Measurements from ENCODE around the gene IFT81.

Gene IFT81

GRCh38 chr12:110149086-110149660 lies 25.0 kb downstream of the IFT81 start:
- Histone ChIP-seq H2AFZ (ENCODE audit: low read depth, low read length) (no peak overlapping the region), H3K4me3 (ENCODE audit: low read length) (no peak overlapping the region), H3K36me3 (ENCODE audit: insufficient read depth, low read length) (peaks cover 82% of the 10 kb centered on the region), H3K27me3 (ENCODE audit: insufficient read depth, low read length) (no peaks in the 10 kb centered on the region), H3K4me1 (ENCODE audit: insufficient read depth, low read length) (no peaks in the 10 kb centered on the region), H3K9me3 (ENCODE audit: low read length) (peaks cover 14% of the 10 kb centered on the region)

DNA sequence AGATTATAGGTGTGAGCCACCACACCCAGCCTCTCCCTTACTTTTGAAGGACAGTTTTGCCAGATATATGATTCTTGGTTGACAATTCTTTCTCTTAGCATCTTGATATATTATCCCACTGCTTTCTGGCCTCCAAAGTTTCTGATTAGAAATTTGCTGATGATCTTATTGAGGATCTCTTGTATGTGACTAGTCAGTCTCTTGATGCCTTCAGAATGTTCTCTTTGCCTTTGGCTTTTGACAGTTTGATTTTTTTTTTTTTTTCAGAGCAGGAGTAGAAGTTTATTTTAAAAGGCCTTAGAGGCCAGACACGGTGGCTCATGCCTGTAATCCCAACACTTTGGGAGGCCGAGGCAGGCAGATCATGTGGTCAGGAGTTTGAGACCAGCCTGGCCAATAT lies 32.6 kb downstream of the IFT81 start:
- H3K36me3 ChIP-seq (ENCODE audit: insufficient read depth, low read length): peaks cover 66% of the 10 kb centered on the region
- H3K27me3 ChIP-seq (ENCODE audit: insufficient read depth, low read length): no peaks in the 10 kb centered on the region
- no peaks in the 10 kb centered on the region for H3K4me1 ChIP-seq (ENCODE audit: insufficient read depth, low read length)
- peaks cover 17% of the 10 kb centered on the region for H3K9me3 ChIP-seq (ENCODE audit: low read length)
- no peak overlapping the region for H2AFZ ChIP-seq (ENCODE audit: low read depth, low read length)
- no peak overlapping the region for H3K4me3 ChIP-seq (ENCODE audit: low read length)

- Histone ChIP-seq H2AFZ (ENCODE audit: low read depth, low read length) (no peak overlapping the region), H3K36me3 (ENCODE audit: insufficient read depth, low read length) (peaks cover 63% of the 10 kb centered on the region), H3K27me3 (ENCODE audit: insufficient read depth, low read length) (no peaks in the 10 kb centered on the region), H3K9me3 (ENCODE audit: low read length) (peaks cover 15% of the 10 kb centered on the region), H3K4me3 (ENCODE audit: low read length) (no peak overlapping the region), H3K4me1 (ENCODE audit: insufficient read depth, low read length) (no peaks in the 10 kb centered on the region)
These were observed 33.4 kb downstream of the IFT81 start for GRCh38 chr12:110157539-110157938.

DNA sequence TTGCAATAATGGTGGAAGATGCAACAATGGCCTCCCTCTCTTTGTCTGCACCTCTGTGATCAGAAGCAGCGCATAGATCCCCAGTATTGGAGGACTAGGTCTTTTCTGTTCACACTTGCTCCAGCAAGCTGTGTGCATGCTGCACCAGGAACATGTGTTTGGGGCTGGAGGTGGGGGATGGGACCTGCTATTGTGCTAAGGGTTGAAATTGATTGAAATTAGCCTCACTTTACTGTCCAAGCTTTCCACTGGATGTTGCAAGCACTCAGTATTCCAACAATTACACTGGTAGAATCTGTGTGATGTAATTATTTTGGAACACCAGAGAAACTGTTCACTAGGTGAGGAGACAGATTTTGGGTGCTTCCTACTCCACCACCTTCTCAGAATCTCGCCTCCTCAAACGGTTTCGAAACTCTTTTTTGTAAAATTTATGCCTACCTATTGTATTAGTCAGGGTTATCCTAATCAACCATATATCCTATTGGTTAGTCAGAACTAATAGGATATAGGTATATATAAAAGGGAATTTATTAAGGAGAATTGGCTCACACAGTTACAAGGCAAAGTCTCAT lies 35.6 kb downstream of the IFT81 start:
- peaks cover 14% of the 10 kb centered on the region for H3K9me3 ChIP-seq (ENCODE audit: low read length)
- peaks cover 65% of the 10 kb centered on the region for H3K36me3 ChIP-seq (ENCODE audit: insufficient read depth, low read length)
- H2AFZ ChIP-seq (ENCODE audit: low read depth, low read length): no peak overlapping the region
- H3K4me3 ChIP-seq (ENCODE audit: low read length): no peak overlapping the region
- H3K4me1 ChIP-seq (ENCODE audit: insufficient read depth, low read length): no peaks in the 10 kb centered on the region
- H3K27me3 ChIP-seq (ENCODE audit: insufficient read depth, low read length): no peaks in the 10 kb centered on the region

GRCh38 chr12:110165540-110166159 lies 41.5 kb downstream of the IFT81 start:
- Histone ChIP-seq H3K27me3 (ENCODE audit: insufficient read depth, low read length) (no peaks in the 10 kb centered on the region), H3K36me3 (ENCODE audit: insufficient read depth, low read length) (peaks cover 66% of the 10 kb centered on the region), H3K4me1 (ENCODE audit: insufficient read depth, low read length) (no peaks in the 10 kb centered on the region), H2AFZ (ENCODE audit: low read depth, low read length) (no peak overlapping the region), H3K4me3 (ENCODE audit: low read length) (no peak overlapping the region), H3K9me3 (ENCODE audit: low read length) (peaks cover 4% of the 10 kb centered on the region)

- Histone ChIP-seq H3K36me3 (ENCODE audit: insufficient read depth, low read length) (peaks cover 53% of the 10 kb centered on the region), H2AFZ (ENCODE audit: low read depth, low read length) (no peak overlapping the region), H3K4me3 (ENCODE audit: low read length) (no peak overlapping the region), H3K9me3 (ENCODE audit: low read length) (peaks cover 10% of the 10 kb centered on the region), H3K4me1 (ENCODE audit: insufficient read depth, low read length) (no peaks in the 10 kb centered on the region), H3K27me3 (ENCODE audit: insufficient read depth, low read length) (no peaks in the 10 kb centered on the region)
These were observed 44.7 kb downstream of the IFT81 start for GRCh38 chr12:110168732-110169455.

DNA sequence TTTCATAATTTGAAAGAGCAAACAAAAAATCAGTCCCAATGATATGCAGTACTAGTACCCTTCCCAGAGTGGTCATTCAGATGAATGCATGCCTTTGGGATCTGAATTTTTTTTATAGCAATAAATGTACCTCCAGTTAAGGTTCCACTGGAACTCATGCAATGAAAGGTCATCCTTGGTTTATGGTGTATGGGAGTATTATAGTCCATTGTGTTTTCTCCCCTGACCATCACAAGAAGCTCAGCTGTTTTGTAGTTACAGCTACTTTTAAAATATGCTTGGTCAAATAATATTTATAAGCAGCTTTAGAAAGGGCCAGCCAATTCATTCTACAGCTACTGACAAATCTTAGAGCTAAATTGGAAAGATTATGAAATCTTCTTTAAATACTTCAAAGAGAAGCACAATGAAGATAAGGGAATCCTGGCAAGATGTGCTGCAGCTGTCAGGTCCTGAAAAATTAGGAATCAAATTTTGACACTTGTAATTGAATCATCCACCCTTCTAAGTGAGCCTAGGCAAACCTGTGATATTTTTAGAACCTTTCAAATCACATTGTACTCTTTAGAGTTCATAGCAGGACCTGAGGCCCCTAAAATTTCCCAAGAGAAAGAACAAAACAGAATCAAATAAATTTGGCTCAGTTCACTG lies 46.5 kb downstream of the IFT81 start:
- Histone ChIP-seq H3K27me3 (ENCODE audit: insufficient read depth, low read length) (no peaks in the 10 kb centered on the region), H3K9me3 (ENCODE audit: low read length) (peaks cover 10% of the 10 kb centered on the region), H3K4me3 (ENCODE audit: low read length) (no peak overlapping the region), H3K4me1 (ENCODE audit: insufficient read depth, low read length) (no peaks in the 10 kb centered on the region), H2AFZ (ENCODE audit: low read depth, low read length) (no peak overlapping the region), H3K36me3 (ENCODE audit: insufficient read depth, low read length) (peaks cover 39% of the 10 kb centered on the region)

- H3K4me1 ChIP-seq (ENCODE audit: insufficient read depth, low read length): no peaks in the 10 kb centered on the region
- H3K4me3 ChIP-seq (ENCODE audit: low read length): no peak overlapping the region
- no peak overlapping the region for H2AFZ ChIP-seq (ENCODE audit: low read depth, low read length)
- peaks cover 35% of the 10 kb centered on the region for H3K36me3 ChIP-seq (ENCODE audit: insufficient read depth, low read length)
- H3K27me3 ChIP-seq (ENCODE audit: insufficient read depth, low read length): no peaks in the 10 kb centered on the region
- H3K9me3 ChIP-seq (ENCODE audit: low read length): peaks cover 10% of the 10 kb centered on the region
These were observed 47.0 kb downstream of the IFT81 start for GRCh38 chr12:110171186-110171538.

DNA sequence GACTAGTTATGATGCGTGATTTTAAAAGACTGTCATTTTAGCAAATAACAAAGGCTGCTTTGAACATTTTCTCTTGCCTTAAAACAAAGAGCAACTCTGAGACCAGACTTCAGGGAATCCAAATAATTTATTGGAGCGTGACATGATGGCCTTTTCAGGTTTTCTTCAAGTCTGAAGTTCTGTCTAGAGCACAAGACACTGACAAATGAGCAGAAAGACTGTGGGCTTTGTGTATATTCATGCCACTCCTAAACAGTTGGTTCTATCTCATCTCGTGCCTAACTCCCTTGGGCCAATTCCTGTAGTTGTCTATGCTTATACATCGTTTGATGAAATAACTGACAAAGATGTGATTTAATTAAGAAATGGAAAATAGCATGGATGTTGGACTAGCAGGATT lies 47.5 kb downstream of the IFT81 start:
- H3K27me3 ChIP-seq (ENCODE audit: insufficient read depth, low read length): no peaks in the 10 kb centered on the region
- H3K4me1 ChIP-seq (ENCODE audit: insufficient read depth, low read length): no peaks in the 10 kb centered on the region
- no peak overlapping the region for H3K4me3 ChIP-seq (ENCODE audit: low read length)
- H3K9me3 ChIP-seq (ENCODE audit: low read length): peaks cover 10% of the 10 kb centered on the region
- peaks cover 35% of the 10 kb centered on the region for H3K36me3 ChIP-seq (ENCODE audit: insufficient read depth, low read length)
- H2AFZ ChIP-seq (ENCODE audit: low read depth, low read length): no peak overlapping the region

- H3K9me3 ChIP-seq (ENCODE audit: low read length): peaks cover 10% of the 10 kb centered on the region
- peaks cover 15% of the 10 kb centered on the region for H3K36me3 ChIP-seq (ENCODE audit: insufficient read depth, low read length)
- no peak overlapping the region for H3K4me3 ChIP-seq (ENCODE audit: low read length)
- H3K4me1 ChIP-seq (ENCODE audit: insufficient read depth, low read length): no peaks in the 10 kb centered on the region
- no peak overlapping the region for H2AFZ ChIP-seq (ENCODE audit: low read depth, low read length)
- H3K27me3 ChIP-seq (ENCODE audit: insufficient read depth, low read length): no peaks in the 10 kb centered on the region
These were observed 50.3 kb downstream of the IFT81 start for GRCh38 chr12:110174373-110174996.

GRCh38 chr12:110175201-110175600 lies 51.0 kb downstream of the IFT81 start:
- peaks cover 10% of the 10 kb centered on the region for H3K9me3 ChIP-seq (ENCODE audit: low read length)
- no peak overlapping the region for H3K4me3 ChIP-seq (ENCODE audit: low read length)

GRCh38 chr12:110176745-110177144 lies 52.6 kb downstream of the IFT81 start:
- no peak overlapping the region for H3K4me3 ChIP-seq (ENCODE audit: low read length)
- H3K9me3 ChIP-seq (ENCODE audit: low read length): peaks cover 5% of the 10 kb centered on the region
- peaks cover 24% of the 10 kb centered on the region for H3K36me3 ChIP-seq (ENCODE audit: insufficient read depth, low read length)
- no peaks in the 10 kb centered on the region for H3K4me1 ChIP-seq (ENCODE audit: insufficient read depth, low read length)
- no peak overlapping the region for H2AFZ ChIP-seq (ENCODE audit: low read depth, low read length)
- H3K27me3 ChIP-seq (ENCODE audit: insufficient read depth, low read length): no peaks in the 10 kb centered on the region

More at GRCh38 chr12:110175201-110175600, 51.0 kb downstream of the IFT81 start:
- H3K4me1 ChIP-seq (ENCODE audit: insufficient read depth, low read length): no peaks in the 10 kb centered on the region
- H3K36me3 ChIP-seq (ENCODE audit: insufficient read depth, low read length): peaks cover 16% of the 10 kb centered on the region
- no peak overlapping the region for H2AFZ ChIP-seq (ENCODE audit: low read depth, low read length)
- no peaks in the 10 kb centered on the region for H3K27me3 ChIP-seq (ENCODE audit: insufficient read depth, low read length)

Measured in neuron (in vitro differentiated cells).